ENCODE data around the gene PCBP3.

DNA sequence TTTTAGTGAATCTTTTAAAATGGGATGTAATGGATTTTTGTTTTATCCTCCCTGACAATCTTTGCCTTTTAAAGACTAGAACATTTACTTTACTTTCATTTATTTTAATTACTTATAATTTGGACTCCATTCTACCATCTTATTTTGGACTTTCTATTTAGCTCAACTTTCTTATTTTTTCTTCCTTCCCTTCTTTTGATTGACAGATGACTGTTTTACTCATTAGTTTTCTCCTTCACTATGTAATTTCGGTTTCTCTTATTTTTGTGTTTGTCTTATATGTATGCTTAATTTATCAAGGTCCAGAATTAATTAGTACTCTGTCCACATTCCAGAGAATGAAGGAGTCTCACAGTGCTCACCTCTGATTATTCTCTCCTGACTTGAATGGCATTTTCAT lies 109.9 kb downstream of the PCBP3 start:
- TF ChIP-seq ONECUT2 (CRISPR knock-in tag; IDR thresholded peaks at IDR 0.05) (no peak), CHD2 (IDR thresholded peaks at IDR 0.05; ENCODE audit: low read depth, low read length) (no peak), E2F5 (CRISPR knock-in tag; conservative IDR thresholded peaks at IDR 0.05) (no peak), EZH2 (conservative IDR thresholded peaks at IDR 0.05; ENCODE audit: low read depth, low read length) (no peak), CEBPB (IDR thresholded peaks at IDR 0.05; ENCODE audit: borderline replicate concordance, low read depth, low read length) (no peak), PAX8 (CRISPR knock-in tag; IDR thresholded peaks at IDR 0.05; ENCODE audit: borderline replicate concordance) (no peak), ZNF576 (CRISPR knock-in tag; IDR thresholded peaks at IDR 0.05) (no peak), ZMYM4 (CRISPR knock-in tag; IDR thresholded peaks at IDR 0.05) (no peak), JUN (CRISPR knock-in tag; IDR thresholded peaks at IDR 0.05) (no peak), POLR2AphosphoS5 (IDR thresholded peaks at IDR 0.05; ENCODE audit: low read depth, low read length) (no peak), ADNP (CRISPR knock-in tag; IDR thresholded peaks at IDR 0.05) (no peak), ZFX (CRISPR knock-in tag; IDR thresholded peaks at IDR 0.05; ENCODE audit: low read depth) (no peak)
- TF ChIP-seq, protein P1, sequence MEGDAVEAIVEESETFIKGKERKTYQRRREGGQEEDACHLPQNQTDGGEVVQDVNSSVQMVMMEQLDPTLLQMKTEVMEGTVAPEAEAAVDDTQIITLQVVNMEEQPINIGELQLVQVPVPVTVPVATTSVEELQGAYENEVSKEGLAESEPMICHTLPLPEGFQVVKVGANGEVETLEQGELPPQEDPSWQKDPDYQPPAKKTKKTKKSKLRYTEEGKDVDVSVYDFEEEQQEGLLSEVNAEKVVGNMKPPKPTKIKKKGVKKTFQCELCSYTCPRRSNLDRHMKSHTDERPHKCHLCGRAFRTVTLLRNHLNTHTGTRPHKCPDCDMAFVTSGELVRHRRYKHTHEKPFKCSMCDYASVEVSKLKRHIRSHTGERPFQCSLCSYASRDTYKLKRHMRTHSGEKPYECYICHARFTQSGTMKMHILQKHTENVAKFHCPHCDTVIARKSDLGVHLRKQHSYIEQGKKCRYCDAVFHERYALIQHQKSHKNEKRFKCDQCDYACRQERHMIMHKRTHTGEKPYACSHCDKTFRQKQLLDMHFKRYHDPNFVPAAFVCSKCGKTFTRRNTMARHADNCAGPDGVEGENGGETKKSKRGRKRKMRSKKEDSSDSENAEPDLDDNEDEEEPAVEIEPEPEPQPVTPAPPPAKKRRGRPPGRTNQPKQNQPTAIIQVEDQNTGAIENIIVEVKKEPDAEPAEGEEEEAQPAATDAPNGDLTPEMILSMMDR (CRISPR knock-in tag; IDR thresholded peaks at IDR 0.05): no peak

Data from HepG2 (cell line).